HCT116 (cell line): Measurements from ENCODE around the gene CES3. TPM values are rescaled to one million over a fixed set of nuclear protein-coding genes. Genes with fewer than 3 reads are reported as not detected.
"Not testable (repeated sequence)": the region's sequence is repeated elsewhere in the genome, so short reads cannot be mapped to it uniquely, and the experiment has no call there.

Experiments
- ATAC-seq: fragments of 200-7000 bp; cut with Tn5 transposase; 2 replicates; pipeline ENCODE4 v1.9.1; 2020; ENCODE audit warnings: mild to moderate bottlenecking, moderate library complexity
- BruUV-seq: library from RNA; stranded (reverse); fragments of 400-500 nt; replicated peaks from 2 replicates; lab custom pipeline; 2021; lab: Mats Ljungman, UMichigan
- CTCF ChIA-PET: fragments of 300-600 bp; sonication (Branson Sonifier 250); formaldehyde crosslinking; loops from one replicate; lab custom pipeline; 2021; ENCODE audit warnings: antibody characterized with exemption; lab: Charles Lee
- POLR2A ChIA-PET: fragments of 300-600, 350-600 bp; sonication (Branson Sonifier 250); formaldehyde crosslinking; loops from one replicate; lab custom pipeline; 2021; ENCODE audit warnings: antibody characterized with exemption; lab: Charles Lee
- RAD21 ChIA-PET, 2 experiments: fragments of 300-600 bp; sonication (Branson Sonifier 250); formaldehyde crosslinking; loops; one replicate each; lab custom pipeline; 2023; ENCODE audit warnings: low total read pairs in 2 of 2; ENCODE audit not compliant: uncharacterized antibody in 2 of 2, unreplicated experiment in 2 of 2, low non-redundant PET in 1 of 2; lab: Charles Lee
- DNase-seq: peaks from one replicate; pipeline ENCODE4 v3.0.0-alpha.2; 2010; ENCODE audit warnings: low read depth, low spot score
- H2AFZ ChIP-seq: fragments of 200-600 bp; shearing (Covaris generic), sonication (generic); 2 replicates; pipeline ENCODE4 v1.6.1; 2017; ENCODE audit warnings: low read depth, mixed run types, mixed read lengths, antibody characterized with exemption, low read length; ENCODE audit not compliant: poor library complexity, severe bottlenecking
- H3K27ac ChIP-seq: 2 replicates; pipeline ENCODE4 v1.5.1; 2012; ENCODE audit warnings: low read depth, low read length
- H3K27me3 ChIP-seq: fragments of 200-600 bp; sonication (generic); 2 replicates; pipeline ENCODE4 v1.6.1; 2016; ENCODE audit warnings: mixed run types, low read length, mixed read lengths; ENCODE audit not compliant: insufficient read depth
- H3K36me3 ChIP-seq, 2 experiments: fragments of 200-500 bp in 1 of 2; fragments of 200-600 bp in 1 of 2; sonication (Bioruptor generic) in 1 of 2; sonication (generic) in 1 of 2; 2 replicates each; pipeline versions ENCODE4 v1.5.1 to v1.6.1; 2014 to 2016; ENCODE audit warnings: low read length in 2 of 2, inconsistent platforms in 1 of 2, mixed read lengths in 1 of 2, mixed run types in 1 of 2; ENCODE audit not compliant: insufficient read depth in 2 of 2, control insufficient read depth in 1 of 2
- H3K4me1 ChIP-seq, 2 experiments: fragments of 200-600 bp in 1 of 2; sonication (generic) in 1 of 2; 2 replicates each; pipeline versions ENCODE4 v1.5.1 to v1.6.1; 2012 to 2017; ENCODE audit warnings: low read length in 2 of 2, inconsistent platforms in 1 of 2, mild to moderate bottlenecking in 1 of 2, mixed read lengths in 1 of 2, mixed run types in 1 of 2, moderate library complexity in 1 of 2; ENCODE audit not compliant: insufficient read depth in 2 of 2, control insufficient read depth in 1 of 2
- H3K4me2 ChIP-seq: fragments of 200-600 bp; sonication (generic); 2 replicates; pipeline ENCODE4 v1.6.1; 2017; ENCODE audit warnings: mixed run types, low read length, mixed read lengths
- H3K4me3 ChIP-seq, 2 experiments: fragments of 200-600 bp in 1 of 2; sonication (generic) in 1 of 2; replicated peaks in 1 of 2; 2 replicates each; pipeline ENCODE4 v1.5.1; 2011 to 2016; ENCODE audit warnings: low read length in 2 of 2, control low read depth in 1 of 2, low read depth in 1 of 2, mild to moderate bottlenecking in 1 of 2, mixed read lengths in 1 of 2, mixed run types in 1 of 2
- H3K79me2 ChIP-seq: fragments of 200-600 bp; sonication (generic); 2 replicates; pipeline ENCODE4 v1.6.1; 2017; ENCODE audit warnings: mild to moderate bottlenecking, mixed run types, low read length, moderate library complexity, mixed read lengths; ENCODE audit not compliant: insufficient read depth
- H3K9ac ChIP-seq: fragments of 200-600 bp; sonication (generic); 2 replicates; pipeline ENCODE4 v1.6.1; 2016; ENCODE audit warnings: low read length, mixed read lengths
- H3K9me2 ChIP-seq: fragments of 200-600 bp; sonication (generic), shearing (Covaris generic); 2 replicates; pipeline ENCODE4 v1.6.1; 2017; ENCODE audit warnings: mixed run types, mild to moderate bottlenecking, moderate library complexity; ENCODE audit not compliant: insufficient read depth
- H3K9me3 ChIP-seq, 2 experiments: fragments of 200-500 bp in 1 of 2; fragments of 200-600 bp in 1 of 2; sonication (Bioruptor generic) in 1 of 2; sonication (generic) in 1 of 2; 2 replicates each; pipeline ENCODE4 v1.6.1; 2014 to 2017; ENCODE audit warnings: low read length in 2 of 2, mixed read lengths in 2 of 2, inconsistent platforms in 1 of 2, low read depth in 1 of 2, mild to moderate bottlenecking in 1 of 2, mixed run types in 1 of 2, moderate library complexity in 1 of 2; ENCODE audit not compliant: control insufficient read depth in 1 of 2, insufficient read depth in 1 of 2
- H4K20me1 ChIP-seq: fragments of 200-600 bp; sonication (generic), shearing (Covaris generic); 2 replicates; pipeline ENCODE4 v1.6.1; 2017; ENCODE audit warnings: mixed run types, mild to moderate bottlenecking, moderate library complexity; ENCODE audit not compliant: insufficient read depth
- ELF1 ChIP-seq: IDR thresholded peaks from 2 replicates; pipeline ENCODE4 v1.6.1; 2012; ENCODE audit warnings: low read depth, borderline replicate concordance
- JUND ChIP-seq: IDR thresholded peaks from 2 replicates; pipeline ENCODE4 v1.6.1; 2012
- SP1 ChIP-seq: IDR thresholded peaks from 2 replicates; pipeline ENCODE4 v1.6.1; 2012; ENCODE audit warnings: low read depth
- intact Hi-C: fragments of 100-400 bp; cut with micrococcal nuclease; formaldehyde crosslinking; loops from 2 replicates; pipeline ENCODE4 v1.10.0; 2022
- total RNA-seq: library from RNA; stranded (reverse); gene quantifications from one replicate; pipeline ENCODE4 v1.2.1, GENCODE V29; 2021; ENCODE audit not compliant: unreplicated experiment
- TF ChIP-seq, protein P1 (sequence below): IDR thresholded peaks from 2 replicates; pipeline ENCODE4 v1.6.1; 2011; ENCODE audit warnings: mild to moderate bottlenecking, low read length, moderate library complexity; ENCODE audit not compliant: insufficient replicate concordance; ENCODE audit errors: extremely low read depth

The CES3 gene
- total RNA-seq, 1 experiment from 2014 or later, result 10.8 TPM

- BruUV-seq, H3K79me2 ChIP-seq, DNase-seq: not testable (repeated sequence)
Measured at GRCh38 chr16:66974932-66975246, 13.8 kb downstream of the CES3 start.

GRCh38 chr16:66975302-66975893 lies 14.3 kb downstream of the CES3 start:
- Histone ChIP-seq H3K9ac (no peak overlapping the region), H2AFZ (no peak overlapping the region), H3K9me3 (no peaks in the 10 kb centered on the region), H3K27ac (no peak overlapping the region), H3K4me3 (no peak overlapping the region), H4K20me1 (no peaks in the 10 kb centered on the region), H3K4me2 (no peak overlapping the region), H3K27me3 (no peaks in the 10 kb centered on the region), H3K4me1 (peaks cover 33 to 55% of the 10 kb centered on the region in 2 experiments), H3K79me2 (no peaks in the 10 kb centered on the region), H3K9me2 (no peaks in the 10 kb centered on the region), H3K36me3 (no peaks in the 10 kb centered on the region)
- POLR2A ChIA-PET, result interaction anchor here (0.5 kb wide), 1 partner anchor 158 kb away, joined by 4 read pairs; no protein-coding TSS in a partner anchor
- BruUV-seq, result no TSS peak
- no peak for DNase-seq
- intact Hi-C loops, result no loop called here
- CTCF ChIA-PET, result interaction anchor here (2.7 kb wide), 1 partner anchor 14 kb away, joined by 8 read pairs; the partner anchor contains the start of gene CES3
- no peak for TF ChIP-seq JUND
- no peak for TF ChIP-seq SP1
- TF ChIP-seq ELF1, result no peak
- TF ChIP-seq, protein P1, sequence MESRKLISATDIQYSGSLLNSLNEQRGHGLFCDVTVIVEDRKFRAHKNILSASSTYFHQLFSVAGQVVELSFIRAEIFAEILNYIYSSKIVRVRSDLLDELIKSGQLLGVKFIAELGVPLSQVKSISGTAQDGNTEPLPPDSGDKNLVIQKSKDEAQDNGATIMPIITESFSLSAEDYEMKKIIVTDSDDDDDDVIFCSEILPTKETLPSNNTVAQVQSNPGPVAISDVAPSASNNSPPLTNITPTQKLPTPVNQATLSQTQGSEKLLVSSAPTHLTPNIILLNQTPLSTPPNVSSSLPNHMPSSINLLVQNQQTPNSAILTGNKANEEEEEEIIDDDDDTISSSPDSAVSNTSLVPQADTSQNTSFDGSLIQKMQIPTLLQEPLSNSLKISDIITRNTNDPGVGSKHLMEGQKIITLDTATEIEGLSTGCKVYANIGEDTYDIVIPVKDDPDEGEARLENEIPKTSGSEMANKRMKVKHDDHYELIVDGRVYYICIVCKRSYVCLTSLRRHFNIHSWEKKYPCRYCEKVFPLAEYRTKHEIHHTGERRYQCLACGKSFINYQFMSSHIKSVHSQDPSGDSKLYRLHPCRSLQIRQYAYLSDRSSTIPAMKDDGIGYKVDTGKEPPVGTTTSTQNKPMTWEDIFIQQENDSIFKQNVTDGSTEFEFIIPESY, result no peak
- RAD21 ChIA-PET, result interaction anchor here in 1 of 2 experiments (0.8 kb wide), 1 partner anchor 21 kb away, joined by 3 read pairs; no protein-coding TSS in a partner anchor
- no peak for ATAC-seq

More at GRCh38 chr16:66974932-66975246, 13.8 kb downstream of the CES3 start:
- CTCF ChIA-PET, result interaction anchor here (1.2 to 2.7 kb wide), 3 partner anchors 14 to 180 kb away, joined by 3 to 8 read pairs (median 5); partner anchors contain the start of gene CES3
- H4K20me1 ChIP-seq, H3K9me3 ChIP-seq, H3K4me3 ChIP-seq, ATAC-seq, H3K36me3 ChIP-seq, H3K9me2 ChIP-seq, intact Hi-C loops, H3K27ac ChIP-seq, H3K4me2 ChIP-seq, RAD21 ChIA-PET, H3K27me3 ChIP-seq, POLR2A ChIA-PET, H3K9ac ChIP-seq, H2AFZ ChIP-seq: not testable (repeated sequence)
- H3K4me1 ChIP-seq, result peaks cover 33 to 61% of the 10 kb centered on the region in 2 experiments
